H1 (cell line): ENCODE results near the gene TWIST1.

Experiments used
- ASH2L ChIP-seq: fragments of 200-600, 300-600 bp; sonication (generic); IDR thresholded peaks from one replicate; pipeline ENCODE4 v1.7.1; 2017; ENCODE audit warnings: low read length
- CHD2 ChIP-seq: IDR thresholded peaks from 2 replicates; pipeline ENCODE4 v1.6.1; 2012; ENCODE audit warnings: low read length, improper control_type of control experiment
- CHD7 ChIP-seq: fragments of 300-600 bp; sonication (generic); IDR thresholded peaks from 2 replicates; pipeline ENCODE4 v1.7.1; 2012; ENCODE audit warnings: low read length, moderate library complexity, mild to moderate bottlenecking, inconsistent platforms; ENCODE audit not compliant: insufficient replicate concordance
- CTCF ChIP-seq, 3 experiments: IDR thresholded peaks; 1 replicate in 2 of 3; 2 replicates in 1 of 3; pipeline versions ENCODE4 v1.5.1 to v1.6.1; 2011; ENCODE audit warnings: low read length in 3 of 3, mild to moderate bottlenecking in 3 of 3, inconsistent platforms in 2 of 3, low read depth in 1 of 3, moderate library complexity in 1 of 3; ENCODE audit not compliant: insufficient read depth in 1 of 3; ENCODE audit errors: control extremely low read depth in 1 of 3
- FOSL1 ChIP-seq: IDR thresholded peaks from 2 replicates; pipeline ENCODE4 v1.6.1; 2011; ENCODE audit warnings: mild to moderate bottlenecking, low read depth, low read length, moderate library complexity; ENCODE audit not compliant: insufficient read depth
- MAFK ChIP-seq: IDR thresholded peaks from 2 replicates; pipeline ENCODE4 v1.6.1; 2012; ENCODE audit warnings: low read depth, mild to moderate bottlenecking, improper control_type of control experiment, low read length
- POLR2A ChIP-seq, 2 experiments: IDR thresholded peaks; 1 replicate in 1 of 2; 2 replicates in 1 of 2; pipeline ENCODE4 v1.6.1; 2011; ENCODE audit warnings: low read depth in 2 of 2, low read length in 2 of 2, mild to moderate bottlenecking in 2 of 2; ENCODE audit errors: control extremely low read depth in 1 of 2
- RAD21 ChIP-seq, 2 experiments: IDR thresholded peaks in 1 of 2; conservative IDR thresholded peaks in 1 of 2; 2 replicates each; pipeline ENCODE4 v1.6.1; 2011; ENCODE audit warnings: low read depth in 2 of 2, low read length in 2 of 2, improper control_type of control experiment in 1 of 2, inconsistent platforms in 1 of 2, mild to moderate bottlenecking in 1 of 2, moderate library complexity in 1 of 2
- SIN3A ChIP-seq, 2 experiments: IDR thresholded peaks in 1 of 2; conservative IDR thresholded peaks in 1 of 2; 2 replicates each; pipeline ENCODE4 v1.6.1; 2011 to 2012; ENCODE audit warnings: low read length in 2 of 2, improper control_type of control experiment in 1 of 2, low read depth in 1 of 2, mild to moderate bottlenecking in 1 of 2
- SUZ12 ChIP-seq: fragments of 200-600 bp; sonication (generic); IDR thresholded peaks from 2 replicates; pipeline ENCODE4 v1.6.1; 2012; ENCODE audit warnings: mild to moderate bottlenecking, inconsistent platforms, low read length, moderate library complexity, mixed read lengths
- TBP ChIP-seq: IDR thresholded peaks from 2 replicates; pipeline ENCODE4 v1.6.1; 2011; ENCODE audit warnings: low read depth, low read length, improper control_type of control experiment
- YY1 ChIP-seq: IDR thresholded peaks from 2 replicates; pipeline ENCODE4 v1.6.1; 2011; ENCODE audit warnings: low read depth, mild to moderate bottlenecking, low read length
- TF ChIP-seq, protein P1 (sequence below): IDR thresholded peaks from 2 replicates; pipeline ENCODE4 v1.6.1; 2012; ENCODE audit warnings: inconsistent platforms

GRCh38 chr7:19095353-19095860, 22.0 kb downstream of the TWIST1 start:
- TF ChIP-seq CTCF (IDR thresholded peaks at IDR 0.05; ENCODE audit: control extremely low read depth in 1 of 3, insufficient read depth in 1 of 3, low read depth in 1 of 3, low read length in 3 of 3) (no peak), CHD7 (no peak), RAD21 (IDR thresholded peaks at IDR 0.05 in 1 of 2, conservative IDR thresholded peaks at IDR 0.05 in 1 of 2; ENCODE audit: low read depth in 2 of 2, low read length in 2 of 2) (no peak), SUZ12 (no peak), CHD2 (no peak), SIN3A (conservative IDR thresholded peaks at IDR 0.05 in 1 of 2, IDR thresholded peaks at IDR 0.05 in 1 of 2; ENCODE audit: low read depth in 1 of 2, low read length in 2 of 2) (no peak), TBP (no peak), ASH2L (no peak), FOSL1 (no peak), MAFK (no peak), YY1 (no peak), POLR2A (IDR thresholded peaks at IDR 0.05; ENCODE audit: control extremely low read depth in 1 of 2, low read depth in 2 of 2, low read length in 2 of 2) (no peak)
- TF ChIP-seq, protein P1, sequence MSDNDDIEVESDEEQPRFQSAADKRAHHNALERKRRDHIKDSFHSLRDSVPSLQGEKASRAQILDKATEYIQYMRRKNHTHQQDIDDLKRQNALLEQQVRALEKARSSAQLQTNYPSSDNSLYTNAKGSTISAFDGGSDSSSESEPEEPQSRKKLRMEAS = no peak
